K562 (cell line): ENCODE data around the gene PCNX3. TPM values are rescaled to one million over a fixed set of nuclear protein-coding genes. Genes with fewer than 3 reads are reported as not detected.

Experiments
- ATAC-seq: fragments of 200-7000 bp; cut with Tn5 transposase; 3 replicates; pipeline ENCODE4 v1.9.1; 2020; ENCODE audit warnings: moderate library complexity
- BruUV-seq: library from RNA; stranded (reverse); fragments of 400-500 nt; replicated peaks from 2 replicates; lab custom pipeline; 2021; lab: Mats Ljungman, UMichigan
- CTCF ChIA-PET: fragments of 300-600 bp; formaldehyde crosslinking; extraction: SDS; loops from one replicate; lab custom pipeline; 2021; ENCODE audit warnings: low intra/inter-chr PET ratio; lab: Yijun Ruan, JAX
- POLR2A ChIA-PET: fragments of 300-600, 350-650 bp; sonication (Branson Sonifier 250); formaldehyde crosslinking; extraction: SDS; loops from one replicate; lab custom pipeline; 2021; ENCODE audit warnings: antibody characterized with exemption, inconsistent platforms; lab: Yijun Ruan, JAX
- DNase-seq, 4 experiments: peaks; one replicate each; pipeline versions ENCODE4 v3.0.0 to v3.0.0-alpha.2; 2011 to 2018; ENCODE audit warnings: low spot score in 3 of 4, mixed read lengths in 3 of 4; ENCODE audit errors: extremely low read depth in 1 of 4
- FAIRE-seq: peaks from 2 replicates; lab custom pipeline; 2011; peaks lifted over from hg19 to GRCh38; lab: Jason Lieb, UNC
- H2AFZ ChIP-seq: 2 replicates; pipeline ENCODE4 v1.6.0; 2011; ENCODE audit warnings: low read depth, low read length, control low read depth, inconsistent platforms
- H3K27ac ChIP-seq: fragments of 200-600 bp; 3 replicates; pipeline ENCODE4 v1.8.0; 2011; ENCODE audit warnings: low read depth, mild to moderate bottlenecking, control low read depth, inconsistent platforms, low read length, moderate library complexity, mixed read lengths; ENCODE audit errors: extremely low read depth
- H3K27me3 ChIP-seq, 2 experiments: fragments of 300-600 bp in 1 of 2; 2 replicates in 1 of 2; 3 replicates in 1 of 2; pipeline versions ENCODE4 v1.6.0 to v1.8.0; 2011; ENCODE audit warnings: inconsistent platforms in 2 of 2, low read length in 2 of 2, mild to moderate bottlenecking in 1 of 2, mixed read lengths in 1 of 2, moderate library complexity in 1 of 2; ENCODE audit not compliant: control insufficient read depth in 2 of 2, insufficient read depth in 2 of 2
- H3K36me3 ChIP-seq: fragments of 300-600 bp; 3 replicates; pipeline ENCODE4 v1.8.0; 2011; ENCODE audit warnings: mild to moderate bottlenecking, low read length, inconsistent platforms; ENCODE audit not compliant: control insufficient read depth, insufficient read depth
- H3K4me1 ChIP-seq, 2 experiments: fragments of 200-600 bp in 1 of 2; replicated peaks in 1 of 2; 2 replicates in 1 of 2; 3 replicates in 1 of 2; pipeline versions ENCODE4 v1.5.1 to v1.8.0; 2011; ENCODE audit warnings: inconsistent platforms in 2 of 2, low read length in 2 of 2, mild to moderate bottlenecking in 1 of 2, mixed read lengths in 1 of 2, moderate library complexity in 1 of 2; ENCODE audit not compliant: control insufficient read depth in 2 of 2, insufficient read depth in 2 of 2
- H3K4me2 ChIP-seq: 2 replicates; pipeline ENCODE4 v1.6.1; 2011; ENCODE audit warnings: low read length, control low read depth, inconsistent platforms, mixed read lengths; ENCODE audit not compliant: insufficient read depth
- H3K4me3 ChIP-seq: fragments of 200-600 bp; sonication (generic), shearing (Covaris generic); 2 replicates; pipeline ENCODE4 v1.5.1; 2016; ENCODE audit warnings: control low read depth, inconsistent platforms
- H3K79me2 ChIP-seq: fragments of 200-600 bp; 3 replicates; pipeline ENCODE4 v1.8.0; 2011; ENCODE audit warnings: low read length, inconsistent platforms; ENCODE audit not compliant: control insufficient read depth, insufficient read depth
- H3K9ac ChIP-seq, 2 experiments: 2 replicates each; pipeline versions ENCODE4 v1.6.0 to v1.6.1; 2011; ENCODE audit warnings: low read depth in 2 of 2, low read length in 2 of 2, control low read depth in 1 of 2, inconsistent platforms in 1 of 2, mild to moderate bottlenecking in 1 of 2, mixed read lengths in 1 of 2; ENCODE audit not compliant: insufficient read depth in 1 of 2
- H3K9me1 ChIP-seq: one replicate; pipeline ENCODE4 v1.6.0; 2011; ENCODE audit warnings: inconsistent platforms, mild to moderate bottlenecking, low read length, moderate library complexity; ENCODE audit not compliant: control insufficient read depth, insufficient read depth
- H3K9me3 ChIP-seq: replicated peaks from 2 replicates; pipeline ENCODE4 v1.5.1; 2011; ENCODE audit warnings: low read depth, low read length, inconsistent platforms; ENCODE audit not compliant: control insufficient read depth, insufficient read depth
- H4K20me1 ChIP-seq: replicated peaks from 2 replicates; pipeline ENCODE4 v1.6.1; 2011; ENCODE audit warnings: low read length, inconsistent platforms, mixed read lengths; ENCODE audit not compliant: control insufficient read depth, insufficient read depth
- ATF3 ChIP-seq, 2 experiments: fragments of 450-650 bp in 1 of 2; sonication (generic) in 1 of 2; formaldehyde crosslinking in 1 of 2; IDR thresholded peaks in 1 of 2; conservative IDR thresholded peaks in 1 of 2; 2 replicates each; pipeline versions ENCODE4 v1.6.1 to v1.8.1; 2016 to 2023; ENCODE audit warnings: mild to moderate bottlenecking in 2 of 2, moderate library complexity in 2 of 2, inconsistent platforms in 1 of 2, missing genetic modification reagents in 1 of 2
- DPF2 ChIP-seq: fragments of 450-650 bp; IDR thresholded peaks from 2 replicates; pipeline ENCODE4 v1.6.1; 2016
- ETV5 ChIP-seq: sonication (generic); formaldehyde crosslinking; IDR thresholded peaks from 2 replicates; pipeline ENCODE4 v1.4.0; 2020; ENCODE audit warnings: low read depth, mild to moderate bottlenecking, missing genetic modification reagents
- GABPB2 ChIP-seq: fragments of 250-450 bp; sonication (Bioruptor Pico); conservative IDR thresholded peaks from 2 replicates; pipeline ENCODE4 v1.5.1; 2021; ENCODE audit warnings: mild to moderate bottlenecking
- GTF2A2 ChIP-seq: IDR thresholded peaks from 2 replicates; pipeline ENCODE4 v1.6.1; 2016; ENCODE audit warnings: mild to moderate bottlenecking, missing genetic modification characterization, missing compliant biosample characterization
- KLF10 ChIP-seq: fragments of 250-450 bp; sonication (Bioruptor Pico); IDR thresholded peaks from 2 replicates; pipeline ENCODE4 v1.6.1; 2021; ENCODE audit warnings: matching md5 sums
- MBD1 ChIP-seq: fragments of 250-450 bp; sonication (Bioruptor Pico); IDR thresholded peaks from 2 replicates; pipeline ENCODE4 v1.8.0; 2022; ENCODE audit warnings: inconsistent platforms
- MCM3 ChIP-seq: fragments of 450-650 bp; IDR thresholded peaks from 2 replicates; pipeline ENCODE4 v1.6.1; 2016
- PYGO2 ChIP-seq: fragments of 450-650 bp; IDR thresholded peaks from 2 replicates; pipeline ENCODE4 v1.6.1; 2016; ENCODE audit warnings: mild to moderate bottlenecking, missing genetic modification characterization, moderate library complexity, missing compliant biosample characterization
- RBBP5 ChIP-seq: fragments of 200-600 bp; sonication (generic); IDR thresholded peaks from 2 replicates; pipeline ENCODE4 v1.6.1; 2012; ENCODE audit warnings: borderline replicate concordance, mild to moderate bottlenecking, low read length, control low read depth, inconsistent platforms; ENCODE audit not compliant: insufficient read depth, poor library complexity, severe bottlenecking
- TAF9B ChIP-seq: fragments of 450-650 bp; IDR thresholded peaks from 2 replicates; pipeline ENCODE4 v1.6.1; 2018; ENCODE audit warnings: mild to moderate bottlenecking; ENCODE audit not compliant: partially characterized antibody
- ZNF143 ChIP-seq: sonication (generic); formaldehyde crosslinking; IDR thresholded peaks from 2 replicates; pipeline ENCODE4 v1.9.0; 2022; ENCODE audit warnings: mild to moderate bottlenecking, missing genetic modification reagents
- ZNF174 ChIP-seq: fragments of 250-450 bp; sonication (Bioruptor Pico); IDR thresholded peaks from 2 replicates; pipeline ENCODE4 v1.4.0; 2020; ENCODE audit warnings: mild to moderate bottlenecking
- ZNF280A ChIP-seq: fragments of 450-650 bp; IDR thresholded peaks from 2 replicates; pipeline ENCODE4 v1.6.1; 2018; ENCODE audit warnings: mild to moderate bottlenecking, low read depth; ENCODE audit not compliant: partially characterized antibody
- ZNF311 ChIP-seq: fragments of 250-450 bp; sonication (Bioruptor Pico); IDR thresholded peaks from 2 replicates; pipeline ENCODE4 v1.4.0; 2020; ENCODE audit warnings: mild to moderate bottlenecking, moderate library complexity
- WGBS: fragments of 100-300 bp; shearing (Covaris generic); methylation state at CpG from one replicate; pipeline ENCODE4 v1.1.6; 2016; ENCODE audit warnings: low coverage, mixed read lengths; ENCODE audit not compliant: insufficient coverage; ENCODE audit errors: missing lambda C conversion rate; 5-methylcytosine and 5-hydroxymethylcytosine counted together
- in situ Hi-C: fragments of 300-500 bp; cut with MboI; formaldehyde crosslinking; loops from 4 replicates; pipeline ENCODE4 v1.15.0; 2018; ENCODE audit warnings: inconsistent platforms, mixed read lengths
- intact Hi-C: fragments of 100-400 bp; cut with micrococcal nuclease; formaldehyde crosslinking; loops from 2 replicates; pipeline ENCODE4 v1.14.2; 2022
- polyA plus RNA-seq, 8 experiments: library from polyadenylated mRNA; depleted of rRNA in 4 of 8; stranded (reverse) in 5 of 8; unstranded in 3 of 8; fragments of >200 nt; fragmentation: Nextera tagmentation in 2 of 8; fragmentation: Illumina TruSeq in 1 of 8; extraction: Ambion mirVana in 2 of 8; extraction: Trizol in 1 of 8; gene quantifications; 2 replicates each; pipeline versions ENCODE4 v1.2.1 to v1.2.3, GENCODE V29; 2011 to 2014; ENCODE audit warnings: inconsistent platforms in 1 of 8, missing spikeins in 1 of 8
- total RNA-seq, 7 experiments: library from RNA; depleted of rRNA in 6 of 7; stranded (reverse); fragments of >200 nt in 6 of 7; fragmentation: Illumina TruSeq in 2 of 7; extraction: Trizol in 2 of 7; gene quantifications; 2 replicates each; pipeline versions ENCODE4 v1.2.1 to v1.2.3, GENCODE V29; 2011 to 2021; ENCODE audit warnings: low replicate concordance in 1 of 7

The PCNX3 gene
- total and polyA plus RNA-seq, 9 of the 15 experiments (the other 6 are each of a cell fraction or from before 2014, with no cell fraction given), result 0.11 to 47.8 (median 12.8) TPM

- Histone ChIP-seq H3K9me3 (no peaks in the 10 kb centered on the region), H4K20me1 (peaks cover 6% of the 10 kb centered on the region), H3K27me3 (no peaks in the 10 kb centered on the region), H3K27ac (peak within 1 kb of the TSS; percentile 68), H3K4me2 (peak within 1 kb of the TSS; percentile 99), H3K79me2 (peaks cover 56% of the 10 kb centered on the region), H3K36me3 (peaks cover 19% of the 10 kb centered on the region; the same call in 2 of the 3 replicates), H2AFZ (peak within 1 kb of the TSS; percentile 97), H3K4me3 (peak within 1 kb of the TSS; percentile 65), H3K9ac (peak within 1 kb of the TSS; percentile 82 to 98), H3K4me1 (peaks cover 39 to 63% of the 10 kb centered on the region in 2 experiments), H3K9me1 (peaks cover 5% of the 10 kb centered on the region)
- ChIA-PET POLR2A (interaction anchor here (0.6 to 4.7 kb wide), 14 partner anchors 10 to 288 kb away, joined by 3 to 35 read pairs (median 4); partner anchors contain the start of genes MALAT1 and NEAT1), CTCF (interaction anchor here (6.5 kb wide), 1 partner anchor 29 kb away, joined by 63 read pairs; no protein-coding TSS in a partner anchor)
- 1% methylated on average over 89 of the region's 89 CpGs for WGBS
- in situ Hi-C loops, result no loop called here
- BruUV-seq, result no TSS peak
- FAIRE-seq (peak; percentile 97), DNase-seq (peak; percentile 88 to 99 (median 92)), ATAC-seq (peak; percentile 82)
- intact Hi-C loops, result loop anchor here (1.0 to 5.0 kb wide), 3 partner anchors 30 to 98 kb away; partner anchors contain the start of gene SCYL1
- TF ChIP-seq ETV5 (CRISPR knock-in tag) (peak; percentile 98), ATF3 (IDR thresholded peaks at IDR 0.05) (peak; percentile 53; the same call in 1 of the 2 replicates), ATF3 (CRISPR knock-in tag; conservative IDR thresholded peaks at IDR 0.05) (no peak), GTF2A2 (tag) (no peak), MCM3 (no peak), ZNF311 (CRISPR knock-in tag) (no peak), KLF10 (CRISPR knock-in tag) (no peak), ZNF143 (CRISPR knock-in tag) (no peak), TAF9B (peak; percentile 49), ZNF174 (no peak), MBD1 (CRISPR knock-in tag) (no peak), PYGO2 (tag) (no peak), ZNF280A (no peak), DPF2 (no peak), GABPB2 (CRISPR knock-in tag) (no peak), RBBP5 (peak; percentile 84)
These were observed 45.3 kb upstream of the PCNX3 start, which contains the start of gene ZNRD2 for GRCh38 chr11:65569973-65570918. Gene ZNRD2, plus strand, starts transcription at chr11:65570477. Its CDS starts 15 bp downstream, at chr11:65570492.
